Measurements from ENCODE around the gene RPL13A. TPM values are rescaled to one million over a fixed set of nuclear protein-coding genes. Genes with fewer than 3 reads are reported as not detected.

RPL13A gene
- total RNA-seq, 1 experiment from 2014 or later: 2,724 TPM

- in situ Hi-C loops (cut with HindIII; ENCODE audit: low pct_unique_long_range_greater_than_20kb, low sequenced_read_pairs): no loop called here
- DNase-seq (ENCODE audit: low read depth): no peak
Observed at GRCh38 chr19:49496574-49497008, 9.2 kb downstream of the RPL13A start.

GRCh38 chr19:49497047-49497788, 9.8 kb downstream of the RPL13A start:
- in situ Hi-C loops (cut with HindIII; ENCODE audit: low pct_unique_long_range_greater_than_20kb, low sequenced_read_pairs): no loop called here

GRCh38 chr19:49497789-49498103, 10.3 kb downstream of the RPL13A start:
- DNase-seq (ENCODE audit: low read depth): no peak
- in situ Hi-C loops (cut with HindIII; ENCODE audit: low pct_unique_long_range_greater_than_20kb, low sequenced_read_pairs): no loop called here

More at GRCh38 chr19:49497047-49497788, 9.8 kb downstream of the RPL13A start:
- DNase-seq (ENCODE audit: low read depth): peak; percentile 59

- in situ Hi-C loops (cut with HindIII; ENCODE audit: low pct_unique_long_range_greater_than_20kb, low sequenced_read_pairs): no loop called here
- DNase-seq (ENCODE audit: low read depth): no peak
Observed at GRCh38 chr19:49498475-49498874, 11.1 kb downstream of the RPL13A start.

GRCh38 chr19:49499030-49499670, 11.7 kb downstream of the RPL13A start:
- DNase-seq (ENCODE audit: low read depth): no peak
- in situ Hi-C loops (cut with HindIII; ENCODE audit: low pct_unique_long_range_greater_than_20kb, low sequenced_read_pairs): no loop called here

GRCh38 chr19:49502866-49503581, 15.6 kb downstream of the RPL13A start:
- in situ Hi-C loops (cut with HindIII; ENCODE audit: low pct_unique_long_range_greater_than_20kb, low sequenced_read_pairs): no loop called here
- DNase-seq (ENCODE audit: low read depth): peak; percentile 45

- in situ Hi-C loops (cut with HindIII; ENCODE audit: low pct_unique_long_range_greater_than_20kb, low sequenced_read_pairs): no loop called here
- DNase-seq (ENCODE audit: low read depth): no peak
Observed at GRCh38 chr19:49503582-49503962, 16.2 kb downstream of the RPL13A start.

- peak; percentile 64 for DNase-seq (ENCODE audit: low read depth)
- in situ Hi-C loops (cut with HindIII; ENCODE audit: low pct_unique_long_range_greater_than_20kb, low sequenced_read_pairs): no loop called here
Observed at GRCh38 chr19:49506575-49507105, 19.2 kb downstream of the RPL13A start.

- DNase-seq (ENCODE audit: low read depth): no peak
- in situ Hi-C loops (cut with HindIII; ENCODE audit: low pct_unique_long_range_greater_than_20kb, low sequenced_read_pairs): no loop called here
Observed at GRCh38 chr19:49507803-49508494, 20.5 kb downstream of the RPL13A start.

GRCh38 chr19:49512970-49513745, 25.8 kb downstream of the RPL13A start:
- peak; percentile 44 for DNase-seq (ENCODE audit: low read depth)
- in situ Hi-C loops (cut with HindIII; ENCODE audit: low pct_unique_long_range_greater_than_20kb, low sequenced_read_pairs): no loop called here

GRCh38 chr19:49513746-49514118, 26.3 kb downstream of the RPL13A start:
- in situ Hi-C loops (cut with HindIII; ENCODE audit: low pct_unique_long_range_greater_than_20kb, low sequenced_read_pairs): no loop called here
- no peak for DNase-seq (ENCODE audit: low read depth)

- in situ Hi-C loops (cut with HindIII; ENCODE audit: low pct_unique_long_range_greater_than_20kb, low sequenced_read_pairs): no loop called here
- no peak for DNase-seq (ENCODE audit: low read depth)
Observed at GRCh38 chr19:49514151-49514550, 26.7 kb downstream of the RPL13A start.

- in situ Hi-C loops (cut with HindIII; ENCODE audit: low pct_unique_long_range_greater_than_20kb, low sequenced_read_pairs): no loop called here
Observed at GRCh38 chr19:49515767-49516166, 28.4 kb downstream of the RPL13A start.

GRCh38 chr19:49518033-49518432, 30.6 kb downstream of the RPL13A start:
- no peak for DNase-seq (ENCODE audit: low read depth)
- in situ Hi-C loops (cut with HindIII; ENCODE audit: low pct_unique_long_range_greater_than_20kb, low sequenced_read_pairs): no loop called here

More at GRCh38 chr19:49515767-49516166, 28.4 kb downstream of the RPL13A start:
- DNase-seq (ENCODE audit: low read depth): no peak

- in situ Hi-C loops (cut with HindIII; ENCODE audit: low pct_unique_long_range_greater_than_20kb, low sequenced_read_pairs): no loop called here
- no peak for DNase-seq (ENCODE audit: low read depth)
Observed at GRCh38 chr19:49520705-49521319, 33.4 kb downstream of the RPL13A start.

GRCh38 chr19:49524812-49525455, 37.5 kb downstream of the RPL13A start:
- DNase-seq (ENCODE audit: low read depth): no peak
- in situ Hi-C loops (cut with HindIII; ENCODE audit: low pct_unique_long_range_greater_than_20kb, low sequenced_read_pairs): no loop called here

GRCh38 chr19:49528211-49528771, 40.9 kb downstream of the RPL13A start:
- in situ Hi-C loops (cut with HindIII; ENCODE audit: low pct_unique_long_range_greater_than_20kb, low sequenced_read_pairs): no loop called here
- no peak for DNase-seq (ENCODE audit: low read depth)
